Type B pancreatic cell (in vitro differentiated cells): ENCODE data around the gene LITAFD. TPM values are rescaled to one million over a fixed set of nuclear protein-coding genes. Genes with fewer than 3 reads are reported as not detected.
"Not testable (repeated sequence)": the region's sequence is repeated elsewhere in the genome, so short reads cannot be mapped to it uniquely, and the experiment has no call there.

Source experiments
- DNase-seq: peaks from one replicate; pipeline ENCODE4 v3.0.0; 2021; ENCODE audit warnings: mixed read lengths; ENCODE audit not compliant: unreplicated experiment; ENCODE audit errors: extremely low spot score
- H3K27ac Mint-ChIP-seq: 2 replicates; pipeline ENCODE4 v1.8.0; 2021; ENCODE audit warnings: mild to moderate bottlenecking, mixed read lengths
- H3K27me3 Mint-ChIP-seq: 2 replicates; pipeline ENCODE4 v1.8.0; 2021; ENCODE audit warnings: mixed read lengths
- H3K36me3 Mint-ChIP-seq: 2 replicates; pipeline ENCODE4 v1.8.0; 2021; ENCODE audit warnings: mixed read lengths
- H3K4me1 Mint-ChIP-seq: one replicate; pipeline ENCODE4 v1.8.0; 2021; ENCODE audit warnings: mixed read lengths; ENCODE audit not compliant: unreplicated experiment
- H3K4me3 Mint-ChIP-seq: 2 replicates; pipeline ENCODE4 v1.8.0; 2021; ENCODE audit warnings: mild to moderate bottlenecking, mixed read lengths
- H3K9me3 Mint-ChIP-seq: 2 replicates; pipeline ENCODE4 v1.8.0; 2021; ENCODE audit warnings: mixed read lengths
- total RNA-seq: library from RNA; stranded (reverse); gene quantifications from 2 replicates; pipeline ENCODE4 v1.2.1, GENCODE V29; 2021; ENCODE audit warnings: low replicate concordance
- TF ChIP-seq, protein P1 (sequence below): fragments of 200-600 bp; sonication (generic); conservative IDR thresholded peaks from 2 replicates; pipeline ENCODE4 v1.5.0; 2021; ENCODE audit warnings: antibody characterized with exemption, mild to moderate bottlenecking

Gene LITAFD
- total RNA-seq, 1 donor from 2014 or later = not detected

DNA sequence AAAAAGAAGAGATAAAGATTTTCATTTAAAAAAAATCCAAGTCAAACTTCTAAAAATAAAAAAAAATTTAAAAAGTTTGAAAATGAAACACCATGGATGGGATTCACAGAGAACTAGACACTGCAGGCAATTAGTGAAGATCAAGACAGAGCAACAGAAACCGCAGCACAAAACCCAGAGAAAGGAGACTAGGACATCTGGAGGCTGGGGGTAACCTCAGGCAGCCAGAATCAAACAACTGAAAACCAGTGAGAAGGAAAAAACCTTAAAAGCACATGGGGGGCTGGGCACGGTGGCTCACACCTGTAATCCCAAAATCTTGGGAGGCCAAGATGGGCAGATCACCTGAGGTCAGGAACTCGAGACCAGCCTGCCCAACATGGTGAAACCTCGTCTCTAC lies 30.6 kb downstream of the LITAFD start:
- TF ChIP-seq, protein P1, sequence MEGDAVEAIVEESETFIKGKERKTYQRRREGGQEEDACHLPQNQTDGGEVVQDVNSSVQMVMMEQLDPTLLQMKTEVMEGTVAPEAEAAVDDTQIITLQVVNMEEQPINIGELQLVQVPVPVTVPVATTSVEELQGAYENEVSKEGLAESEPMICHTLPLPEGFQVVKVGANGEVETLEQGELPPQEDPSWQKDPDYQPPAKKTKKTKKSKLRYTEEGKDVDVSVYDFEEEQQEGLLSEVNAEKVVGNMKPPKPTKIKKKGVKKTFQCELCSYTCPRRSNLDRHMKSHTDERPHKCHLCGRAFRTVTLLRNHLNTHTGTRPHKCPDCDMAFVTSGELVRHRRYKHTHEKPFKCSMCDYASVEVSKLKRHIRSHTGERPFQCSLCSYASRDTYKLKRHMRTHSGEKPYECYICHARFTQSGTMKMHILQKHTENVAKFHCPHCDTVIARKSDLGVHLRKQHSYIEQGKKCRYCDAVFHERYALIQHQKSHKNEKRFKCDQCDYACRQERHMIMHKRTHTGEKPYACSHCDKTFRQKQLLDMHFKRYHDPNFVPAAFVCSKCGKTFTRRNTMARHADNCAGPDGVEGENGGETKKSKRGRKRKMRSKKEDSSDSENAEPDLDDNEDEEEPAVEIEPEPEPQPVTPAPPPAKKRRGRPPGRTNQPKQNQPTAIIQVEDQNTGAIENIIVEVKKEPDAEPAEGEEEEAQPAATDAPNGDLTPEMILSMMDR = no peak
- Mint-ChIP-seq H3K36me3 (peaks cover 21% of the 10 kb centered on the region), H3K4me1 (peaks cover 11% of the 10 kb centered on the region), H3K9me3 (no peaks in the 10 kb centered on the region), H3K27ac (no peak overlapping the region), H3K4me3 (no peak overlapping the region), H3K27me3 (no peaks in the 10 kb centered on the region)
- DNase-seq = no peak

DNA sequence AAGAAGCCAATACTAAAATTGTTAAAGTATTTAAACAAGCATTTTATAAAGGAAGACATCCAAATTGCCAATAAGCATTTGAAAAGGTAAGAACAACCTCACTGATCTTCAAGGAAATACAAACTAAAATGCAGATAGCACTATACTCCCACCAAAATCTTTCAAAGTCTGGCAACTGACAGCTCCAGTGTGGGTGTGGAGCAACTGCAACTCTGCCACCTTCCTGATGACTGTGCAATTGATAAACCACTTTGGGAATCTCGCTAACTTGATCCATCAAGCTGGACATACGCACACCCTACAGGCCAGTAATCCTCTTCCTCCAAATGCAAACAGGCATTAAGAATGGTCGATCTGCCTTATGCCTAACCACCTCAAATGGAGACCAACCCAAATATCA lies 31.9 kb downstream of the LITAFD start:
- TF ChIP-seq, protein P1 = no peak
- H3K4me1 Mint-ChIP-seq = peaks cover 11% of the 10 kb centered on the region
- H3K4me3 Mint-ChIP-seq = no peak overlapping the region
- peak overlapping the region; percentile 53 for H3K27ac Mint-ChIP-seq
- peaks cover 22% of the 10 kb centered on the region for H3K36me3 Mint-ChIP-seq
- no peaks in the 10 kb centered on the region for H3K27me3 Mint-ChIP-seq
- no peak for DNase-seq
- H3K9me3 Mint-ChIP-seq = no peaks in the 10 kb centered on the region

DNA sequence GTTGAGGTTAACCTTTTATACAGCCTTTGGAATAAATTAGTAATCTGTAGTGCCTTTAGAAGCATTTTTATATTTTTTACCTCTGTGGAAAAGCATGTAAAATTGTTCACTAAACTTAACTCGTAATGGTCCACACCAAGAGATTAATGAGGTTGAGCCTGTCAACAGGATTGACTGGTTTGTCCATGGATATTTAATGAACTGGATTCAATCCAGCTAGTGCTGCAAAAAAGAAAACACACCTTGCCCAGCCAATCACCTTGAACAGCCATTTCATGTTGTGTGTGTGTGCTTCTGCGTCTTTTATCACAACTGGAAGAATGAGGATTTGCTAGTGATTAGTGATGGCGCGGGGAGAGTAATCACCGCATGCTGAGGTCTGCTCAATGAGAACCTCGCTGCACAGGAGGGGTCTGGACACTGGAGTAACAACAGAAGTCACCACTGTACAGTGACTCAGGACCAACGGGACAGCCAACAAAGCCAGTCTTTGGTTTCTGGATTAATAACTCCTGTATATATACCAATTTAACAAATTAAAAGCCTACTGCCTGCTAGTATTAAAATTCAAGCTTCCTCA lies 33.7 kb downstream of the LITAFD start:
- Mint-ChIP-seq H3K36me3 (peaks cover 31% of the 10 kb centered on the region), H3K4me1 (peaks cover 11% of the 10 kb centered on the region), H3K27me3 (no peaks in the 10 kb centered on the region), H3K27ac (no peak overlapping the region), H3K4me3 (no peak overlapping the region), H3K9me3 (no peaks in the 10 kb centered on the region)
- no peak for DNase-seq
- TF ChIP-seq, protein P1 = no peak

DNA sequence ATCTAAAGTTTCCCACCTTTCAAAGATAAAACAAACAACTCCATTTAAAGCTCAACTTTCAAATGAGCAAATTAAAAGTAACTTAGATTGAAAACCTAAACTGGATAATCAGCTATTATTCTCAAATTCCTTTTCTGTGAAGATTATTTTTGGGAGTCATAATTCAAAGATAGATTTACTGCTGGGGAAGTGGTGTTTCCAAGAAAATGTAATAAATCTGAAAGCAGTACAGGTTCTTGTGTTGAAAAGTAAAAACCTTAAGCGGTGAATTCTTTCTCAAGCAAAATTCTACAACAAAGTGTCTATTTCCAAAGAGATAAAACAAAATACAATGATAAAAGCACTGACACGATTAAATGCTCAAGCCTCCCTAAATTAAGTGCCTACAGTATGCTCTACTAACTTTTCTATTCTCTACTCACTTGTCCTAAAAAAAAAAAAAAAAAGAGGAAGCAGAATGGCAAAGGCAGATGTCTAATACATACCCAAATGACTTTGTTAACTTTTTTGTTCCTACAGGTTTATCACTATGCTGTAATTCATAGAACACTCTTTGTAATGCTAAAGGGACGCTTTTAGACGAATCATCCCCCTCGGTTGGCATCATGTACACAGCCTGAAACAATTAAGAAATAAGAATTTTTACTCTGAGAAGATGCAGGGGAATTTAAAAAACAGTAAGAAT lies 34.5 kb downstream of the LITAFD start:
- no peak for DNase-seq
- Mint-ChIP-seq H3K27me3 (no peaks in the 10 kb centered on the region), H3K36me3 (peaks cover 38% of the 10 kb centered on the region), H3K27ac (no peak overlapping the region), H3K4me3 (no peak overlapping the region), H3K4me1 (peaks cover 11% of the 10 kb centered on the region), H3K9me3 (no peaks in the 10 kb centered on the region)
- TF ChIP-seq, protein P1 = no peak

DNA sequence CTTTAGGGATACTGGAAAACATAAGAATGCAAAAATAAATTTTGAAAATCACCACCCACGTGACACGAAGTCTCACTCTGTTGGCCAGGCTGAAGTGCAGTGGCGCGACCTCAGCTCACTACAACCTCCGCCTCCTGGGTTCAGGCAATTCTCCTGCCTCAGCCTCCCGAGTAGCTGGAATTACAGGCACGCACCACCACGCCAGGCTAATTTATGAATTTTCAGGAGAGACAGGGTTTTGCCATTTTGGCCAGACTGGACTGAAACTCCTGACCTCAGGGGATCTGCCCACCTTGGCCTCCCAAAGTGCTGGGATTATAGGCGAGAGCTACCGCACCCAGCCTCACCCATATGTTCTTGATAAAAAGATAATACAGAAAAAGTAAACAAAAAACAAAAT lies 35.2 kb downstream of the LITAFD start:
- DNase-seq, H3K27me3 Mint-ChIP-seq, H3K4me3 Mint-ChIP-seq, H3K9me3 Mint-ChIP-seq, H3K27ac Mint-ChIP-seq: not testable (repeated sequence)
- peaks cover 38% of the 10 kb centered on the region for H3K36me3 Mint-ChIP-seq
- peaks cover 11% of the 10 kb centered on the region for H3K4me1 Mint-ChIP-seq

DNA sequence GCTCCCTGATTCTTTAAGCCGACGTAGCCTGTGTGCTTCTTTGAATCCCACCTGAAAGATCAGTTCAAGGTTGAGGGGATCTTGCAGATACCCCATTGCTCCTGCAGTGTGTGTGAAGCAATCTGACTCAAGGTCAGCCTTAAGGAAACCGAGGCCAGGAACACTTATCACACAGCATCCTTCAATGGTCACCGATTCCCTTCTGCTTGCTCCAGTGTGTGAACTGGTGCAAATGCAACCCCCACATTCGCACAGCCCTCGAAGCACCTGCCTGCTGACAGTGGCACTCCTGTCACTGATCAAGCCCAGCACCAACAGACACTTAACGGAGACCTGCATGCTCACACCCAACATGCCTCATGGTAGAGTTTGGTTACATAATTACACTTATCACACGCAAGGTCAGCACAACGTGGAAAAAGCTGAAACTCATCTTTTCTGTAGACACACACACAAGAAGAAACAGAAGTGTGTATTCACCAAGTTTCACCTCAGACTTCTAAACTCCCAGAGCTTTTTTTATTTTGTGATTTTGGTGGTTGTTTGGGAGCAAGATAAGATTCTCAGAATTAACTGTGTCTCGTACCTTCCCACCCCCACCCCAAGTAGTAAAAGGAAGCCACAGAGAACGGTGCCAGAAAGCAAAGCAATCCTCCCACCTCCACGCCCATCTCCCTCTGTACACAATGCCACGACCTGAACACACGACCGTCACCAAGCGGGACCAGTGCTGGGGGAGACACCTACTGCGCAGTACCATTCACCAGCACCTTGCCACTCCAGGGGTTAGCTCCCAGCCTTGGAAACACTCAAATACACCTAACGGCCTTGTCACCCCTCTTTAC lies 37.2 kb downstream of the LITAFD start:
- Mint-ChIP-seq H3K9me3 (no peaks in the 10 kb centered on the region), H3K4me3 (no peak overlapping the region), H3K27me3 (no peaks in the 10 kb centered on the region), H3K36me3 (peaks cover 37% of the 10 kb centered on the region), H3K27ac (no peak overlapping the region), H3K4me1 (peaks cover 14% of the 10 kb centered on the region)
- TF ChIP-seq, protein P1 = no peak
- no peak for DNase-seq
